GM12878 (cell line): ENCODE data around the gene TATDN2.

Experiments used
- BRCA1 ChIP-seq: IDR thresholded peaks from 2 replicates; pipeline ENCODE4 v1.6.1; 2011; ENCODE audit warnings: low read depth, low read length, improper control_type of control experiment
- POLR2AphosphoS5 ChIP-seq: IDR thresholded peaks from 2 replicates; pipeline ENCODE4 v1.6.1; 2011; ENCODE audit warnings: mild to moderate bottlenecking, low read length, inconsistent platforms

GRCh38 chr3:10305331-10305902 is 57.2 kb downstream of the TATDN2 start:
- no peak for TF ChIP-seq POLR2AphosphoS5
- no peak for TF ChIP-seq BRCA1
